Epithelial cell of prostate (primary cell): ENCODE measurements around the gene CD40.

Experiments used
- DNase-seq: peaks from one replicate; pipeline ENCODE4 v3.0.0-alpha.2; 2011; ENCODE audit warnings: low read depth, low spot score
- H3K27ac ChIP-seq: fragments of 450-650 bp; 2 replicates; pipeline ENCODE4 v1.5.1; 2017; ENCODE audit warnings: mild to moderate bottlenecking

Gene CD40

GRCh38 chr20:46121184-46121930 is 3.2 kb downstream of the CD40 start:
- no peak overlapping the region for H3K27ac ChIP-seq
- DNase-seq, result no peak

DNA sequence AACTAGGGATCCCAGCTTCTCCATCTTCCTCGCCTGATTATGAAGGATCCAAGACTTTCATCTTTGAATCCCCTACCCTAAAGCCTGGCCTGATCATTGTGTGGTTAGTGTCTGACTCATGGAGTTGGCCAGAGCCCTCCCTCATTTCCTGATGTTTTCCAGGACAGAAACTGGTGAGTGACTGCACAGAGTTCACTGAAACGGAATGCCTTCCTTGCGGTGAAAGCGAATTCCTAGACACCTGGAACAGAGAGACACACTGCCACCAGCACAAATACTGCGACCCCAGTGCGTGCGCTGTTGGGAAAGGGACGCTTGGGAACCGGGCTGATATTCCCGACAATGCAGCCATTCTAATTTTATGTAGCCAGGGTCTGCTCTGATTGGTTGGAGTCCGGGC is 4.0 kb downstream of the CD40 start:
- DNase-seq, result peak; percentile 33
- H3K27ac ChIP-seq, result no peak overlapping the region

- H3K27ac ChIP-seq, result no peak overlapping the region
- DNase-seq, result no peak
Observed at GRCh38 chr20:46122516-46123481, 4.7 kb downstream of the CD40 start.

DNA sequence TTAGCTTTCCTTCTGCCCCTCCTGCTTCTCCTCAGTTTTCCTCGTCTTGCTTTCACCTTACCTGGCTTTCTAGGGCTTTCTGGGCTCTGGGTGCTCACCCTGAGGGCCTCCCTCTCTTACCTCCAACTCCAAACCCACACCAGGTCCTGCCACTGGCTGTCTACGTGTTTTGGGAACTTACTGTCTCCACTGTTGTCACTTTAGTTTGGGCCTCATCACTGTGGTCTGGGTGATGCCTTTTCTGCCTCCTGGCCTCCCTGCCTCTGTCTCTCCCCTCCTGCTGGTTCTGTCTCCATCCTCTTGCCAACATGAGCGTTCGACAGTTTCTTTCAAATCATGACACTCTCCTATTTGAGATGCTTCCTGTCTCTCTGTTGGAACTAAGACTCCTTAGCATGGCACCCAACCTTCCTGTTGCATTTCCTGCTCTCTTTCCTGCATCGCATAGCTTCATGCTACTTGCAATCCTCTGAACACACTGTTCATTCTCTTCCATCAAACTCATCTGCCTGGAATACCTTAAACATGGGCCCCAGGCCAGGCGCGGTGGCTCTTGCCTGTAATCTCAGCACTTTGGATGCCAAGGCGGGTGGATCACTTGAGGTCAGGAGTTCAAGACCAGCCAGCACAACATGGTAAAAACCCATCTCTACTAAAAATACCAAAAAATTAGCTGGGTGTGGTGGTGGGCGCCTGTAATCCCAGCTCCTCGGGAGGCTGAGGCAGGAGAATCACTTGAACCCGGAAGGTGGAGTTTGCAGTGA is 5.5 kb downstream of the CD40 start:
- no peak overlapping the region for H3K27ac ChIP-seq

DNA sequence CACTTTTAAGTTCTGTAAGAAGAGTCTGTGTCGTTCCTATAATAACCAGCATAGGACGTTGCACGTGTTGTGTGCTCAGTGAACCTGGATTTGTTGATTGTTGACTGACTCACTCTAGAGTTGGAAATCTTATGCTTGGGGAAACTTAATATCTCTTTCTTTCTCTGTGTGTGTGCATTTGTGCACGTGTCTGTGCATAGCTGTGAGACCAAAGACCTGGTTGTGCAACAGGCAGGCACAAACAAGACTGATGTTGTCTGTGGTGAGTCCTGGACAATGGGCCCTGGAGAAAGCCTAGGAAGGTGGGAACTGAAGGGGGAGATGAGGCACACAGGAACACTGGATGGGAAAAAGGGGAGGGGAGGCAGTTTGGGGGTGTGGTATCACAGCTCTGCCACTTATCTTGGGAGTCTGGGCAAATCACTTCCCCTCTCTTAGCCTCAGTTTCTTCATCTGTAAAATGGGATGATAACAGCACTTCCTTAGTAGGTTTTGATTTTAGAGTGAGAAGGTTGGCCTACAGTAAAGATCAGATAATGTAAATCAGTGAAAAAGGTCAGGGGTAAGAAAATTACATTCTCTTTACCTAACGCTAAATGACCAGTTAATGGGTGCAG is 8.4 kb downstream of the CD40 start:
- no peak overlapping the region for H3K27ac ChIP-seq
- DNase-seq, result no peak

More for the DNA sequence above, 5.5 kb downstream of the CD40 start:
- DNase-seq, result no peak

- H3K27ac ChIP-seq, result no peak overlapping the region
- DNase-seq, result no peak
Observed at GRCh38 chr20:46127396-46128010, 9.4 kb downstream of the CD40 start.

- H3K27ac ChIP-seq, result no peak overlapping the region
- no peak for DNase-seq
Observed at GRCh38 chr20:46128310-46129151, 10.4 kb downstream of the CD40 start.

DNA sequence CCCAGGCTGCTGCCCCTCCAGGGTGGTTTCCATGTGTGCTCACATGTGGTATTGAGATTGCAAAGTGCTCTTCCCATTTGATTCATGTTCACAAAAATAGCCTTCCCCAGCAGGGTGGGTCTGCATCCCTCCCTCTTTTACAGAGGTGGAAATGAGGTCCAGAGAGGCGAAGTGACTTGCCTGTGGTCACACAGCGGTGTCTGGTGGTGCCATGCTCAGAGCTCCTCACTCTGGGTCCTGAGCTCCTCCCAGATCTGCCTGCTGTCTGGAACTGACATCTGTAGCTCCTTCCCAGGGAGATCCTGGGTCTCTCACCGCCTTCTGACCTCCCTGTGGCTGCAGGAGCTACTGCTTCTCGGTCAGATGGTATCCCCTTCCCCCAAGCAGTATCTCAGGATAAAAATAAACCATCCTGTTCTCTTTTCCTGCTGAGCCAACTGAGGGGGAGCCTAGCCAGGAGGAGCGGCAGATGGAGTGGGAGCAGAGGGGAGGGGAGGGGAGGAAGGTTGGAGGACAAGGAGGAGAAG is 11.9 kb downstream of the CD40 start:
- no peak for DNase-seq
- no peak overlapping the region for H3K27ac ChIP-seq

GRCh38 chr20:46130534-46130933 is 12.4 kb downstream of the CD40 start:
- no peak for DNase-seq
- H3K27ac ChIP-seq, result no peak overlapping the region

DNA sequence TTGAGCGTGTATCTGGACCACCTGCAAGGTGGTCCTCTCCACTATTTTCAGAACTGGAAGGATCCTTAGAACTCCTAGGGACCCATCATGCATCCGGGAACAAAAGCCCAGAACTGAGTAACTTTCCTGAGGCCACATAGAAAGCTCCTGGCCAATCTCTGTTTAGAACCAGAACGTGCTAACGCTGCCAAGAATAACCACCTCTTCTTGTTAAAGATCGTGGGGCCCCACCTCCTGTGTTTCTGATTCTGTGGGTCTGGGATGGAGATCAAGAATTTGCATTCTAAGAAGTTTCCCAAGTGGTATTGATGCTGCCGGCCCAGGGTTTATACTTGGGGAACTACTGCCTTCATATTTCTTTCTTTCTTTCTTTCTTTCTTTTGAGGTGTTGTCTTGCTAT is 13.3 kb downstream of the CD40 start:
- DNase-seq, result no peak
- H3K27ac ChIP-seq, result no peak overlapping the region

DNA sequence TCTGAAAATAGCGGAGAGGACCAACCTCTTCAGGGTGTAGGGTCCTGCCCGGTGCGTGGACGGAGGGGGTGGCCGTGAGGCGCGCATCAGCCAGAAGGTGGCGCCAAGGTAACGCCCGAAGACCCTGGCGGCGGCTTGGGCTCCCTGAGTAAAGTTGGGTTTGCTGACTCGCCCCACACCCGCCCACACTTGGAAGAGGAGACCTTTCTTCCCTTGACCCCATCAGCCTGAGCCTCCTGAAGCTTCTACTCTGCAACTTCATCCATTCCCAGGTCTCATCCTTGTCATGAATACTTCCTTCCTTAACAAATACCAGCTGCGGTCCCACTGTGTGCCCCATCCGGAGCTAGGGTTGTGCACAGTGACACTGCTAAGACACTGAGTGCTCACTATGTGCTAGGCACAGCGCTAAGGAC is 14.6 kb downstream of the CD40 start:
- no peak overlapping the region for H3K27ac ChIP-seq
- DNase-seq, result no peak

DNA sequence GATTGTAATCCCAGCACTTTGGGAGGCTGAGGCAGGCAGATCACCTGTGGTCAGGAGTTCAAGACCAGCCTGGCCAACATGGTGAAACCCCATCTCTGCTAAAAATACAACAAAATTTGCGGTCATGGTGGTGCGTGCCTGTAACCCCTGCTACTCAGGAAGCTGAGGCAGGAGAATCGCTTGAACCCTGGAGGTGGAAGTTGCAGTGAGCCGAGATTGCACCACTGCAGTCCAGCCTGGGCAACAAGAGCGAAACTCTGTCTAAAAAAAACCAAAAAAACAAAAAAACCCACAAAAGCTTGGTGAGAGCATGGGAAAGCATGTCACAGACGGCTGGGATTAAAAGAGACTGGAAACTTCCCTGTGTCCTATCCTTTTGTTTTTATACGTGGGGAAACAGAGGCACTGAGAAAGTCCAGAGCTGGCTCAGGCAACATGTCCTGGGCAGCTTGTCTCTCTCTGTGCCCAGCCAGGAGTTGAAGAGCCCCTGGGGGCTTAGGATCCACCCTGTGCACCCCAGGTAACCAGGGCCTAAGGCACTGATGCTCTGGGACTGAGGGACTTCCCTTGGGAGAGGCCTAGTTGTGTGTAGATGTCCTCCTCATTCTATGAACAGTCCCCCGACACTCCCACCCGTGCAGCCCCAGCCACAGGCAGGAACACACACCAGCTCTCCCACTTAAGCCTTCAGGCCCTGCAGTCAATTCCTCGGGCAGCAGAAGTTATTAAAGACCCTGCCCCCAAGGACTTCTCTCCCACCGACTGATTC is 16.0 kb downstream of the CD40 start:
- no peak overlapping the region for H3K27ac ChIP-seq
- DNase-seq, result no peak

DNA sequence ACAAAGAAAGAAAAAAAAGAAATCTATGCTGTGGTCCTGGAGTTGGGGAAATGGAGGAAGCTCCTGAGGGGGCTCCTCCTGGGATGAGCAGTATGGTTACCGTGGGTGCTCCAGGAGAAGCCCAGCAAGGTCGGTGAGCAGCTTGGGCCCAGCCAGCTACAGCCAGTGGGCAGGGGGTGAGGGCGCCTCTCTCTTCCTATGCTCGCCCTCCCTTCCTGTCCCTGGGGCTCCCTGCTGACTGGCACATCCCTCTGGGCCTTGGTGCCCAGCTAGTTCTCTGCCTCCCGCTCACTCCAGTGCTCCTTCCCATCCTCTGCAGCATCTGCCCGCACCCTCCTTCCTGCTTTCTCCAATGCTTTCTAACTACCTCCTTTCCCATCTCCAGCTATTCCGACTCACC is 16.6 kb downstream of the CD40 start:
- H3K27ac ChIP-seq, result no peak overlapping the region
- no peak for DNase-seq

- no peak overlapping the region for H3K27ac ChIP-seq
- no peak for DNase-seq
Observed at GRCh38 chr20:46135856-46136633, 17.9 kb downstream of the CD40 start.

DNA sequence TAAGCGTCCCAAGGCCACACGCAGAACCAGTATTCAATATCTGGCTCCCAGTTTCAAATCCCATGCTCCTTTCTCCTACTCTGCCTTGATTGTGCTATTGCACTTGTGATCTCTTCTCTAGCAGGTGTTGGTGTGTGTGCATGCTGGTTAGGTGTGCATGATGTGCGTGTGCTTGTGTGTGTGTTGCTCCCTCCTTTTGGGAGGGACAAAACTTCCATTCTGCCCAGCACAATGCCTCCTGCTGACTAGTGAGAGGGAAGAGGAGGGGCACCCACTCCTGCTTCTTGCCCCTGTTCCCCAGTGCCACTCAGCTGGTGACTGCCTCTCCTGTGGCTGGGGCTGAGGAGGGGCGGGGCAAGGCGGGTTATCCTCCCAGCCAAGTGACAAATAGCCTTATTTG is 19.7 kb downstream of the CD40 start:
- no peak overlapping the region for H3K27ac ChIP-seq
- DNase-seq, result no peak

- H3K27ac ChIP-seq, result no peak overlapping the region
- DNase-seq, result no peak
Observed at GRCh38 chr20:46139266-46139889, 21.3 kb downstream of the CD40 start.
